ENCODE data around the gene DIDO1. TPM values are rescaled to one million over a fixed set of nuclear protein-coding genes. Genes with fewer than 3 reads are reported as not detected.
A peak's percentile ranks its signal among the peaks of the same experiment; 100 is the strongest.

The DIDO1 gene
- polyA plus RNA-seq, 1 of the 3 experiments (the other 2 are of a cell fraction) = 14.7 TPM

- TF ChIP-seq REST (IDR thresholded peaks at IDR 0.05; ENCODE audit: low read depth, low read length) (no peak), RFX5 (IDR thresholded peaks at IDR 0.05; ENCODE audit: low read length) (no peak), TEAD4 (IDR thresholded peaks at IDR 0.05; ENCODE audit: borderline replicate concordance, insufficient read depth) (no peak), MAX (IDR thresholded peaks at IDR 0.05; ENCODE audit: low read depth) (peak; percentile 64), ELF1 (IDR thresholded peaks at IDR 0.05) (no peak; the same call in 1 of the 2 replicates), NFIC (IDR thresholded peaks at IDR 0.05; ENCODE audit: borderline replicate concordance) (no peak), MEF2A (IDR thresholded peaks at IDR 0.05; ENCODE audit: borderline replicate concordance, low read depth) (no peak), JUND (IDR thresholded peaks at IDR 0.05) (no peak), FOSL2 (IDR thresholded peaks at IDR 0.05; ENCODE audit: borderline replicate concordance, low read depth) (no peak), RCOR1 (IDR thresholded peaks at IDR 0.05; ENCODE audit: low read length) (peak; percentile 78)
Observed at GRCh38 chr20:62875419-62876361, 50.6 kb downstream of the DIDO1 start (continued).

- no peak for TF ChIP-seq ZBTB33 (IDR thresholded peaks at IDR 0.05; ENCODE audit: borderline replicate concordance, low read depth)
- TF ChIP-seq EZH2phosphoT487 (IDR thresholded peaks at IDR 0.05; ENCODE audit: borderline replicate concordance, low read depth) = no peak
- TF ChIP-seq FOXM1 (IDR thresholded peaks at IDR 0.05; ENCODE audit: low read depth) = no peak
- no peak for TF ChIP-seq USF1 (IDR thresholded peaks at IDR 0.05; ENCODE audit: borderline replicate concordance, low read depth)
- H2AFZ ChIP-seq (ENCODE audit: low read depth) = no peak overlapping the region
- no peaks in the 10 kb centered on the region for H3K79me2 ChIP-seq (ENCODE audit: insufficient read depth)
- H4K20me1 ChIP-seq (ENCODE audit: insufficient read depth) = no peaks in the 10 kb centered on the region
- H3K36me3 ChIP-seq (replicated peaks in 1 of 2; ENCODE audit: control insufficient read depth in 1 of 2, insufficient read depth in 2 of 2, low read length in 1 of 2) = peaks cover 5 to 6% of the 10 kb centered on the region in 2 experiments
- WGBS (ENCODE audit: low lambda C conversion rate) = 82% methylated on average over 9 of the region's 14 CpGs
- POLR2A ChIA-PET = interaction anchor here (0.6 to 1.7 kb wide), 7 partner anchors 10 to 646 kb away, joined by 3 to 14 read pairs (median 4); partner anchors contain the start of gene TCFL5
- DNase-seq = peak; percentile 56
- H3K4me2 ChIP-seq = no peak overlapping the region
- H3K27me3 ChIP-seq (ENCODE audit: insufficient read depth) = no peaks in the 10 kb centered on the region
- no peaks in the 10 kb centered on the region for H3K9me2 ChIP-seq
- CTCF ChIA-PET = interaction anchor here (0.9 to 7.4 kb wide), 26 partner anchors 8 to 140 kb away, joined by 3 to 86 read pairs (median 5); partner anchors contain the start of genes BHLHE23 and TCFL5
- no peaks in the 10 kb centered on the region for H3K9me3 ChIP-seq
- H3K4me1 ChIP-seq (ENCODE audit: control insufficient read depth in 1 of 2, insufficient read depth in 2 of 2, low read depth in 1 of 2, low read length in 1 of 2) = peaks cover 4 to 19% of the 10 kb centered on the region in 2 experiments; a peak in 3 of 4 replicates
- no peak overlapping the region for H3K4me3 ChIP-seq (ENCODE audit: low read depth in 2 of 2, low read length in 1 of 2)
- no peak overlapping the region for H3K9ac ChIP-seq
- peaks cover 31% of the 10 kb centered on the region for H3F3A ChIP-seq (replicated peaks; ENCODE audit: insufficient read depth)
- no peak overlapping the region; a peak in 1 of 4 replicates for H3K27ac ChIP-seq (ENCODE audit: low read depth in 2 of 2, low read length in 1 of 2)
Observed at GRCh38 chr20:62874964-62875344, 51.4 kb downstream of the DIDO1 start.
